OCI-LY1 (cell line): ENCODE data around the gene PIK3R4.

ENCODE experiments used
- H2AFZ ChIP-seq: fragments of 200-600 bp; sonication (generic), shearing (Covaris generic); 2 replicates; pipeline ENCODE4 v1.6.0; 2014; ENCODE audit warnings: antibody characterized with exemption, mild to moderate bottlenecking, low read length
- H3F3A ChIP-seq: fragments of 200-600 bp; sonication (generic), shearing (Covaris generic); 2 replicates; pipeline ENCODE4 v1.6.0; 2014; ENCODE audit warnings: mild to moderate bottlenecking, antibody characterized with exemption, low read length, moderate library complexity; ENCODE audit not compliant: insufficient read depth
- H3K27ac ChIP-seq: fragments of 200-600 bp; sonication (generic); 2 replicates; pipeline ENCODE4 v1.5.1; 2014; ENCODE audit warnings: low read length, mixed run types, mild to moderate bottlenecking, low read depth; ENCODE audit not compliant: poor library complexity, severe bottlenecking
- H3K27me3 ChIP-seq: fragments of 200-600 bp; sonication (generic); 2 replicates; pipeline ENCODE4 v1.6.0; 2014; ENCODE audit warnings: antibody characterized with exemption, mild to moderate bottlenecking, low read length, moderate library complexity; ENCODE audit not compliant: insufficient read depth
- H3K36me3 ChIP-seq: fragments of 200-600 bp; sonication (generic); 2 replicates; pipeline ENCODE4 v1.6.1; 2014; ENCODE audit warnings: mild to moderate bottlenecking, antibody characterized with exemption, low read length, moderate library complexity, mixed read lengths; ENCODE audit not compliant: insufficient read depth
- H3K4me1 ChIP-seq: fragments of 200-600 bp; sonication (generic); 2 replicates; pipeline ENCODE4 v1.5.1; 2014; ENCODE audit warnings: mild to moderate bottlenecking, low read length, moderate library complexity; ENCODE audit not compliant: insufficient read depth, severe bottlenecking
- H3K4me2 ChIP-seq: fragments of 200-600 bp; sonication (generic), shearing (Covaris generic); 2 replicates; pipeline ENCODE4 v1.6.1; 2014; ENCODE audit warnings: low read length
- H3K4me3 ChIP-seq: fragments of 200-600 bp; sonication (generic); 2 replicates; pipeline ENCODE4 v1.5.1; 2014; ENCODE audit warnings: low read length, low read depth, mild to moderate bottlenecking, mixed read lengths; ENCODE audit not compliant: poor library complexity, severe bottlenecking
- H3K79me2 ChIP-seq: fragments of 200-600 bp; shearing (Covaris generic); 2 replicates; pipeline ENCODE4 v1.6.1; 2016; ENCODE audit warnings: mixed run types, low read length, mixed read lengths; ENCODE audit not compliant: insufficient read depth
- H3K9ac ChIP-seq: fragments of 200-600 bp; sonication (generic), shearing (Covaris generic); 2 replicates; pipeline ENCODE4 v1.6.1; 2014; ENCODE audit warnings: mild to moderate bottlenecking, low read length, mixed read lengths
- H3K9me2 ChIP-seq: fragments of 200-600 bp; sonication (generic), shearing (Covaris generic); 2 replicates; pipeline ENCODE4 v1.6.1; 2014; ENCODE audit warnings: low read depth, mild to moderate bottlenecking, low read length, mixed read lengths
- H3K9me3 ChIP-seq: fragments of 200-600 bp; shearing (Covaris generic); 2 replicates; pipeline ENCODE4 v1.6.1; 2014; ENCODE audit warnings: low read length, mixed read lengths
- H4K20me1 ChIP-seq: fragments of 200-600 bp; sonication (generic), shearing (Covaris generic); 2 replicates; pipeline ENCODE4 v1.6.0; 2016; ENCODE audit warnings: mild to moderate bottlenecking, low read length; ENCODE audit not compliant: insufficient read depth
- CTCF ChIP-seq: fragments of 200-600 bp; sonication (generic), shearing (Covaris generic); IDR thresholded peaks from 2 replicates; pipeline ENCODE4 v1.5.1; 2017; ENCODE audit warnings: mild to moderate bottlenecking, antibody characterized with exemption, low read length, moderate library complexity, mixed read lengths
- EZH2 ChIP-seq: fragments of 200-600 bp; sonication (generic), shearing (Covaris generic); IDR thresholded peaks from 2 replicates; pipeline ENCODE4 v1.8.0; 2017; ENCODE audit warnings: borderline replicate concordance, mixed run types, mild to moderate bottlenecking, antibody characterized with exemption, low read length, moderate library complexity, mixed read lengths

Gene PIK3R4

GRCh38 chr3:130737622-130738021, 9.0 kb downstream of the PIK3R4 start:
- H3K79me2 ChIP-seq: peaks cover 41% of the 10 kb centered on the region
- H3K9ac ChIP-seq: no peak overlapping the region
- no peak for TF ChIP-seq EZH2
- TF ChIP-seq CTCF: no peak
- no peak overlapping the region for H3K27ac ChIP-seq
- H3K9me3 ChIP-seq: peaks cover 6% of the 10 kb centered on the region
- H4K20me1 ChIP-seq: no peaks in the 10 kb centered on the region
- no peaks in the 10 kb centered on the region for H3F3A ChIP-seq
- H3K9me2 ChIP-seq: no peaks in the 10 kb centered on the region
- H3K4me3 ChIP-seq: no peak overlapping the region
- no peak overlapping the region for H3K4me2 ChIP-seq
- H2AFZ ChIP-seq: no peak overlapping the region
- H3K36me3 ChIP-seq: peaks cover 82% of the 10 kb centered on the region
- no peaks in the 10 kb centered on the region for H3K27me3 ChIP-seq
- H3K4me1 ChIP-seq: peaks cover 11% of the 10 kb centered on the region

DNA sequence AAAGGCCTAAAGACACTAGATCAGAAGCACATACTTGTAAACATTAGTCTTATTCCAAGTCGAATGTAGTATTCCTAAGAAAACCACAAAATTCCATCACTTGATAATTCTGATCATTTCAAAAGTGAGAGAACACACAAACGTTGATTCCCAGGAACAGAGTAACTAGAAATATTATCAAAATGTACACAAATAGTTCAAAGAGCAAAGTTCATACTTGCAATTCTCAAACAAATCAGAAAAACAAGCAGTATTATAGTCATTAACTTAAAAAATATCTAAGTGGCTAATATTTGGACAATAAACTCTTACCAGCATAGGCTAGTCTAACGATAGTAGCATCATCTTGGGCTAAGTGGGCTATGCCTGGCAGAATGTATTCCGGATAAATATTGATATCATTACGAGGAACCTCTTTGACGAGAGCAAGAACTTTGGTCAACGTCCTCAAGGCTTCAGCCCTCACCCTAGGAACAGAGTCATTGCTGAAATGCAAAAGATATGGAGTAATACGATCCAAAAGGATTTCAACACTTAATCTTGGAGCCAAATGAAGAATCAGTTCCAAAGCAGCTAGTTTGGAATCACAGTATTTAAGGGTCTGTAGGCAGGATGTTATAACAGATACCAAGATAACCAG, 13.3 kb downstream of the PIK3R4 start:
- Histone ChIP-seq H3K36me3 (peaks cover 75% of the 10 kb centered on the region), H3K4me2 (no peak overlapping the region), H3K27me3 (no peaks in the 10 kb centered on the region), H3K9ac (no peak overlapping the region), H3K27ac (no peak overlapping the region), H3K9me2 (no peaks in the 10 kb centered on the region), H3K79me2 (peaks cover 10% of the 10 kb centered on the region; the same call in 1 of the 2 replicates), H3F3A (no peaks in the 10 kb centered on the region), H3K4me1 (no peaks in the 10 kb centered on the region), H4K20me1 (no peaks in the 10 kb centered on the region), H3K4me3 (no peak overlapping the region), H3K9me3 (no peaks in the 10 kb centered on the region), H2AFZ (no peak overlapping the region)
- TF ChIP-seq EZH2: no peak
- TF ChIP-seq CTCF: no peak

- Histone ChIP-seq H3K9me3 (no peaks in the 10 kb centered on the region), H3K4me2 (no peak overlapping the region), H3K79me2 (0 out of 2 replicates have a peak, but pooled peaks cover 3% of the 10 kb centered on the region), H3K27me3 (no peaks in the 10 kb centered on the region), H3K4me3 (no peak overlapping the region), H3K9ac (no peak overlapping the region), H2AFZ (no peak overlapping the region), H4K20me1 (no peaks in the 10 kb centered on the region), H3K9me2 (no peaks in the 10 kb centered on the region), H3K4me1 (no peaks in the 10 kb centered on the region), H3K27ac (no peak overlapping the region), H3K36me3 (peaks cover 78% of the 10 kb centered on the region), H3F3A (no peaks in the 10 kb centered on the region)
- TF ChIP-seq EZH2: no peak
- no peak for TF ChIP-seq CTCF
Measured at GRCh38 chr3:130732501-130732900, 14.1 kb downstream of the PIK3R4 start.
